Glomerular endothelial cell (primary cell): ENCODE results near the gene ZFYVE27. TPM values are rescaled to one million over a fixed set of nuclear protein-coding genes. Genes with fewer than 3 reads are reported as not detected.
A peak's percentile ranks its signal among the peaks of the same experiment; 100 is the strongest.
"Not testable (repeated sequence)": the region's sequence is repeated elsewhere in the genome, so short reads cannot be mapped to it uniquely, and the experiment has no call there.

ENCODE experiments used
- DNase-seq: peaks from one replicate; pipeline ENCODE4 v3.0.0-alpha.2; 2011; ENCODE audit warnings: low read depth, low spot score; ENCODE audit errors: extremely low read depth
- total RNA-seq: library from RNA; depleted of rRNA; stranded (reverse); fragments of >200 nt; gene quantifications from 2 replicates; pipeline ENCODE4 v1.2.3, GENCODE V29; 2015

ZFYVE27 gene, protein sequence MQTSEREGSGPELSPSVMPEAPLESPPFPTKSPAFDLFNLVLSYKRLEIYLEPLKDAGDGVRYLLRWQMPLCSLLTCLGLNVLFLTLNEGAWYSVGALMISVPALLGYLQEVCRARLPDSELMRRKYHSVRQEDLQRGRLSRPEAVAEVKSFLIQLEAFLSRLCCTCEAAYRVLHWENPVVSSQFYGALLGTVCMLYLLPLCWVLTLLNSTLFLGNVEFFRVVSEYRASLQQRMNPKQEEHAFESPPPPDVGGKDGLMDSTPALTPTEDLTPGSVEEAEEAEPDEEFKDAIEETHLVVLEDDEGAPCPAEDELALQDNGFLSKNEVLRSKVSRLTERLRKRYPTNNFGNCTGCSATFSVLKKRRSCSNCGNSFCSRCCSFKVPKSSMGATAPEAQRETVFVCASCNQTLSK
- 11.4 and 22.6 TPM in 2 replicates for total RNA-seq

DNA sequence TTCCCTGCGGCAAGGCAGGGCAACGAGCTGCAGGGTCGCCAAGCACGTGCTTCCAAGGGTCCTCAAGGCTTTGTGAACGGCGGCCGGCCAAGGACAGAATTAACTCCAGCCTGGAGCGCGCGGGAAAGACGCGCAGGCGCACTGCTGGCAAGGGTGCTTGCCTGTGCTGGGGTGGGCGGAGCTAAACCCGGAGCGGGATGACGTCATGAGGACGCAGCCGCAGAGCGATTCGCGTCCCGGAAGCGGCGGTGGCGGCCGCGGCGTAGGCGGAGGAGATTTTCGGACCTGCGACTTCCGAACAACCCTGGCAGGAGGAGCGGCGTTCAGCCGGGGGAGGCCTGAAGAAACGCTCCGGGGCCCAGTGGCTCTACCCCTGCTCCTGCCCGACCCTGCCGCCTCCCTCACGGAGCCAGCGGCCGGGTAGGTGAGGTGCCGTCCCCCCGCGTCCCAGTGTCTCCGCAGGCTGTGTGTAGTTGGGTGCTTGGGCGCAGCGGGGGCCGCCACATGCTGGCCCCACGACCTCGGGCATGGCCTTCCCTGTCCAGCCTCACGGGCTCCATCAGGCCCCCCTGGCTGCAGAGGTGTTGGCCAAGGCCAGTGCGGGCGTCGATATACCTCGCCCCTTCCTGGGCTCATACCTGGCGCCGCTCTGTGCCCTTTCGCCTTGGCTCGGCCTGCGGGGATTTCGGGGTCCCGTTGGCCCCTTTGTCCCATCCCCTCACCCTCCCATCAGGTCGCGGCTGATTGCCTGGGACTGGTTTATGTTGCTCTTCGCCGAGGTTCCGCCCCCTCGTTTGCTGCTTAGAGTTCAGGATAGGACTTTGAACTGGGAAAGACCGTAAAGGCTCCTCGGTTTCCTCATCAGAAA is at the start of gene ZFYVE27:
Gene ZFYVE27, plus strand, starts transcription at position 227 of the 868 bp plus-strand sequence. CDS start 1,350 bp downstream, outside the sequence.
- peak; percentile 68 for DNase-seq

DNA sequence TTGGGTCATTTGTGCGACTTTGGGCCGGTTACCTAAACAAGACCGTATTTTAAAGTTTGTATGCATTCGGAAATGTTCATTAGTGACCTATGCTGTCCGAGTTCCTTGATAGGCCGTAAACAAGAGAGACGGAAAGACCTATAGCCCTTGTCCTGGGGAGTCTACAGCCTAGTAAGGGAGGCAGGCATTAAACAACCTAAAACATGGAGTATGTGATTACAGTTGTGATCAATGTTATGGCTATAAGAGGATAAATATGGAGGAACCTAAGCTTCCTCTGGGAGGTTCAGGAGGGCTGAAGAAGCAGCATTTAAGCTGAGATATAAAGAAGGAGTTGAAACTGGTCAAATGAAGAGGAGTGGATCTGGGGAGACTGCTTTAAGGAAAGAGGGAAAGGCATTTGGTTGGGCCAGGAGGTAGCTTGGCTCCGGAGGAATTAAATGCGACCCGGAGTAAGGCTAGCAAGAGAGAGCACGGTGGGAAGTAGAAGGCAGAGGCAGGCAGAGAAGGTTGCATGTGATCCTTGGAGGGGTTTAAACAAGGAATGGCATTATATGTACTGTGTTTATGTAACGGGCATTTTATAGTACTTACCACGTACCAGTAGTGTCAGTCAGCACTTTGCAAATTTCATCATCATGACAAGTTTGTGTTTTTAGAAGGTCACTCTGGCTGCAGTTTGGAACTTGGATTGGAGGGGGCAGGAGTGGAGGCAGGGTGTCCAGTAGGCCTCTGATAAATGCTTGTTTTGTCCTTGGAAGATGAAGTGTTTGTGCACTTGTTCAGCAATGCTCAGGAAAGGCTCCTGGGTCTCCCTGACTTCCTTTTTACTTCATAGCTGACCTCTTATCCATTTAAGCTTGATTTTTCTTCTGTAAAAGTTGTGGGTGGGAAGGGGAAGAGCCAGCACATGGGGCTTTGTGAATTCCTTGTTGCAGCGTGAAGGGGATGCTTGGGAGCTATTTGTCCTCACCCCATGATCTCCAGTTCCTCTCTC is 48.8 kb upstream of the ZFYVE27 start:
- DNase-seq: no peak

DNA sequence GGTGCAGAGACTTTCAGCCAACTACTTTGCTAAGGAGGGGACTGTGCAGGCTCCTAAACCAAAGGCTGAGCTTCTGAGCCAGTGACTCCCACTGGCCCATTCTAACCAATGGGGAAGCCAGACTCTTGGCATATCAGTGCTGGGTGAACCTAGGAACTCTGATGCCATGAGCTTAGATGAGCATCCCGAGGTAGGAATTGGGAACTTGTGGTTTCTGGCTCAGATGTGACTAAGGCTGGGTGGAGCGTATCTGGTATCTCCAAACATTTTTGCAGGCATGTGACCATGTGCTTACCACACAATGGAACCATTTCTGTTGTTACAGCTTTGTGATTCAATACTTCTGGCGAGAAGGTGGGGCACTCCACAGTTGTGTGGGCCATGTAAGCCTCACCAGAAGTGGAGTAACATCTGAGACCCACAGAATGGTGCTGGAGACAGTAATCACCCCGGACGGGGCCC is 47.3 kb upstream of the ZFYVE27 start:
- no peak for DNase-seq

DNA sequence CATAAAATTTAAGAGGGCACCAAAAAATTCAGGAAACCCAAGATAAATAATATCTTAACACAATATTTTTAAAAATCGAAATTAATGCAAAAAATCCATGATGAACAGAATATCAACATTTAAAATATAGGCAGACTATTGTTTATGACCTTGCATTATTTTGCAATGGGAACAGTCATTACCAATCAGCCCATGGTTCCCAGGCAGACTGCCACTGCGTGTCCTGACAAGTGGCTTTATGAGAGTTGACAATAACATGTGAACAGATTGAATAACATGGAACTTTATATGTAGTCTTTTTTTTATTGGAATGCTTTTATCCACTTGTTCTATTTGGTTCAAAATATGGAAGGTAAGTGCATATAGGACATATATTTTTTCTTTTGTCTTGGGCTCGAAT is 46.8 kb upstream of the ZFYVE27 start:
- no peak for DNase-seq

DNA sequence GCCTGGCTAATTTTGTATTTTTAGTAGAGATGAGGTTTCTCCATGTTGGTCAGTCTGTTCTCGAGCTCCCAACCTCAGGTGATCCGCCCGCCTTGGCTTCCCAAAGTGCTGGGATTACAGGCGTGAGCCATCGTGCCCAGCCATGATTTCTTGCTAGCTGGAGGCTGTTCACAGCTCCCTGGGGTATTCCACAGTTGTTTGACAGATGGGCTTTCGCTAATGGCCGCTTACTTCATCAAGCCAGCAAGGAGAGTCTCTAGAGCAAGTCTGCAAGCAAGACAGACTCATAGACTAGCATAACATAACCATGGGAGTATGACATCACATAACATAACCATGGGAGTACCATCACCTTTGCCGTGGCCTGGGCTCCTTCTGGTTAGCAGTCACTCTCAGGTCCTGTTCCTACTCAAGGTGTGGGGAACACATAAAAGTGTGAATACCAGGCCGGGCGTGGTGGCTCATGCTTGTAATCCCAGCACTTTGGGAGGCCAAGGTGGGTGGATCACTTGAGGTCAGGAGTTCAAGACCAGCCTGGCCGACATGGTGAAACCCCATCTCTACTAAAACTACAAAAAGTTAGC is 38.8 kb upstream of the ZFYVE27 start:
- not testable (repeated sequence) for DNase-seq

DNA sequence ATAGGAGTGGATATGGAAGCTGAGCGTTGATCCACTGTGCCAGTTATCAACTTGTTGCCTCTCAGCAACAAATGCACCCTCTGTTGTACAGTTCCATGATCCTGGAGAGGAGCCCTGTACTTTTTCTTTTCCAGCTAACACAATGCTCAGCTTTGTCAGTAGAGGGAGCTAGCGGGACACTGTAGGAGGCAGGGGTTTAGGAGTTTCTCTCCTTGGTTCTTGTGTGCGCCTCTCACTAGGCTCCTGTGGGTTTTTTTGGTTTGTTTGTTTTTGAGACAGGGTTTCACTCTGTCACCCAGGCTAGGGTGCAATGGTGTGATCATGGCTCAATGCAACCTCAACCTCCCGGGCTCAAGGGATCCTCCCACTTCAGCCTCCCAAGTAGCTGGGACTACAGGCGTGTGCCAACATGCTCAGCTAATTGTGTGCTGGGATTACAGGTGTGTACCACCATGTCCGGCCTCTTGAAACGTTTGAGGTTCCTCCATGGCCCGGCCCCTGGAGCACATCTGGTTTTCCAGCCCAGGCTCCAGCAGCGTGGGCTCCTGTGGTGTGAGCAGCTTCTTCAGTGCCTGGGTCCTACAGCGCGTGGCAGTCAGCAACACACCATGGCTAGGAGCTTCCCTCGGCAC is 35.4 kb upstream of the ZFYVE27 start:
- DNase-seq: no peak

DNA sequence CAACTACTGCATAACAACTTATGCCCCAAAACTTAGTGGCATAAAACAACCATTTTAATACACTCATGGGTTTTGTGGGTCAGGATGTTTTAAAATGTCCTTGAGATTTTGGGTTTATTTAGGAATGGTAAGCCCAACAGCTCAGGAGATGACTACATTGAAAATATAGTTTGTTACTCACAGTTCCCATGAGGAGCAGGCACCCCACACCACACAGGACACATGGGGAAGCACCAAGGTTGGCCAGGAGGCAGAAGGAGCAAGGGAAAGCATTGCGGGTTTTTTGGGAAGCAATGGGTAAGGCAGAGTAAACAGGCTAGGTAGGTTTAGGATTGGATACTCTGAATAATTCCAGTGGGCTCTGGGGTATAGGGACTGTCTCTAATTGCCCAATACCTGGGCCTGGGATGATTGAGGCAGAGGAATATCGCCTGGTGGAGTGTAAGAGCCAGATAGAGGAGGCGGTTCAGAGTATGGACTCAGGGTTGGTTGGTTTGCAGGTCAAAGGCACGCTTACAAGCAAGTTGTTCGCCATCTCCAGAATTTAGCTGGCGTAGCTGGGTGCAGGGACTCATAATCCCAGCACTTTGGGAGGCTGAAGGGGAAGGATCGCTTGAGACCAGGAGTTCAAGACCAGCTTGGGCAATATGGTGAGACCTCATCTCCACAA is 33.4 kb upstream of the ZFYVE27 start:
- DNase-seq: no peak

DNA sequence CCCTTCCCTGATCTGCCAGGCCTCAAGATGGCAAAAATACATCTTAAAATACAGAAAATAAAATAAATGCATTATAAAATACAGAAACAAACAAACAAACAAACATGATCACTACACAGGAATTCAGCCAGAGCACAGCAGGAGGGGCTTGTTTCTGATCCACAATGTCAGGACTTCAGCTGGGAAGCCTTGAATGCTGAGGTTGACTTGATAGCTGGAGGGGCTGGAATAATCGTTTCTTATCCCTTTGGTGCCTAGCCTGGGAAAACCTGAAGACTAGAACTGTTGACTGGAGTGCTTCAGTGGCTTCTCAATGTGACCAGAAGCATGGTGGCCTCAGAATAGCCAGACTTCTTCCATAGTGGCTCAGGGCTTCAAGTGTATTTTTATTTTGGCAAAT is 32.6 kb upstream of the ZFYVE27 start:
- no peak for DNase-seq

DNA sequence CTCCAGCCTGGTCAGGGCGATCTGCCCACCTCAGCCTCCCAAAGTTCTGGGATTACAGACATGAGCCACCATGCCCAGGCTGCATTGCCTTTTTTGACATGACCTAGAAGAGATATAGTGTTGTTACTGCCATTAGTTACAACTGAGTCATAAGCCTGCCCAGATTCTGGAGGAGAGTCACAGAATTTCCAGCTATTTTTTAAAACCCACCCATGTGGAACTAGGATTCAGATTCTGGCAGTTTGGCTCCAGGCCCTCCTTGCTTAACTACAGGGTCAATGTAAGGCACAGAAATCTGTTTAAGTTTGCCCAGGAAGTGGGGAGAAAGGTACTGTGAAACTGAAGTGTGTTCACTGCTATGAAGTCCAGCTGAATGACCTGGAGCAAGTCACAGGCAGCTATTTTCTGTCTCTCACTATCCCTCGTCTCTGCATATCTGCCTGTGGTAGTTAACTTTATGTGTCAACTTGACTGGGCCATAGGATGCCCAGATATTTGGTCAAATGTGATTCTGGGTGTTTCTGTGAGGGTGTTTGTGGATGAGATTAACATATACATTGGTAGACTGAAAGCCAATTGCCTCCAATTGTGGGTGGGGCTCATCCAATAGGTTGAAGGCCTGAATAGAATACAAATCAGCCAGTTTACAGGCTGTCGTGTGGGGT is 31.8 kb upstream of the ZFYVE27 start:
- DNase-seq: no peak

DNA sequence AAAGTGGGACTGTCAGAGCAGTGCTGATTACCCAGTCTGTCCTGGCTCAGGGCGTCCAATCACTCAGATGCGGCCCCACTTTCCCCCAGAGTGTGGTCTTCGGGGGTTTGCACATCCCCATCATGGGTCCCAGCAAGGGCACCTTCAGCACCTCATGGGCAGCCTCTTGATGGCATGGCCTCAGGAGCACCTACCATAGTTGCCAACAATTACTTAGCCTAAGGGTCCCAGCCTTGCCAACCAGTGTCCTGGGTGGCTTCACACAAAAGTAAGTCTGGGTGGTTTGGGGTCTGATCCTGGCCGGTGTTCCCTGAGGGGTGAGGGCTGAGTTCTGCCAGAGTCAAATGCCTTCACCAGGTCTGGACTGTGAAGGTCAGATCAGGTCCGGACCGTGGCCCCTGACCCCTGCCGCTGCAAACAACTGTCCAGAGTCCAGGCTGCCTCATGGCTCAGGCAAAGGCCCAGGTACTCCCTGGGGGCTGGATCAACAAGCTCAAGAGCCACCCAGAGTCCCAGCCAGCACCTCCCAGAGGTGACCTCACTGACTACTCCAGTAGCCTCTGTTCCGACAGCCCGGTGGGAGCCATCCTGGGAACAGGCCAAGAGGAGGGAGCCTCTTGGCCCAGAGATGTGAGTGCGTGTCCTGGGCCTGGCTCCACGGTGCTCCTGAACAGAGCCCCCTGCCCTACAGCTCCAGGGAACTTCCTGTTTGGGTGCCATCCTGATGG is 29.6 kb upstream of the ZFYVE27 start:
- DNase-seq: no peak

DNA sequence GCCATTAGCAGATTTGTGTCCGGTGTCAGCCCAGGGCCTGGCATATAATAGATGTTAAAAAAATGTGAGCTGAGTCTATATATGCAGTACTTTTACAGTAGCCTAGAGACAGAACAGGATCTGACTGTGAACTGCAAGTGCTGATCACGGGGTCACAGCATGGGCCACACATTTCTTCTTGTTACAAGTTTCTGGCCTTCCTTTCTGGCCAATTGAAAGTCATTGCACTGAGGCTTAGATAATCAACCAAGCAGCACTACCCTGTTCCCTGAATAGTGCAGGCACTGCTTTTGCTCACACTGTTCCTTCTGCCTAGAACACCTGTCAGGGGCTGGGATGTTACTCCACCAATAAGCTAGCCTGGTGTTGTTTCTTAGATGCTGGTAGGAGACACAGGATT is 28.8 kb upstream of the ZFYVE27 start:
- no peak for DNase-seq

DNA sequence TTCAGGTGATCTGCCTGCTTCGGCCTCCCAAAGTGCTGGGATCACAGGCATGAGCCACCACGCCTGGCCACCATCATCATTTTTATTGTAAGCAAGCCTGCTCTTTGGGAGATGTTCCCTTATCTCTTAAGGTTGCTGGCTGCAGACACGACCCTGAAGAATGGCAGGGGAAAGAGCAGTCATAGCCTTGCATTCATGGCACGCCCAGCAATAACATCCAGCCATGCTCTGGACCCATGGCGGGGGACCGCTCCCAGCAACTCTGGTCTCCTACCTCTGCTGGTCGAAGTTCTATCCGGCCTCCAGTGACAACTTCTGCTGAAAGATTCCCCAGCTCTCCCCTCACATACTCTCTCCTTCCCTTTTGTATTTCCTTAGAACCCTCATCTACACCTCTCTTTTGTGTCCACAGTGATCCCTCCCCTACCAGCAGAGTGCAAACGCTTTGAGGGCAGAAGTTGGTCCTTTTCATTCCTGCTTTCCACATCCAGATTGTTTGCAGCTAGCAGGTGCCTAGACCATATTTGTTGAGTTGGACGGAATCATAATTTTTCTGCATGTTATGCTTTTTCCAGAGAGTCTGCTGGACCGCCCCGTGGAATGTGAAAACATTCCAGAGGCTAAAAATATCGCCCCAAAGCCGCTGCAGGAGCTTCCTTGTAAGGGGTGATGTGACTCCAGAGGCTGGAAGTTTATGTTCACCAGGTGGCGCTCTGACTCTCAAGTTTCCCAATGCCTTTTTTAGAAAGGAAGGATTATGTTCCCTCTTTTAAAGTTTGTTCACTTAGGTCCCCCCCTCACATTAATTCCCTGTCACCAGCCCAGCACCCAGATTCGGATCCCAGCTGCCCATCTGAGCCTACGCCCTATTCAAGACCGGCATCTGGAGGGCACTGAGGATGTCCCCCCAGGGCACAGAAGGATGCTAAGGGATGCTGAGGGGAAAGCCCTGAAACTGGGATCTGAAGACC is 27.7 kb upstream of the ZFYVE27 start:
- DNase-seq: no peak

DNA sequence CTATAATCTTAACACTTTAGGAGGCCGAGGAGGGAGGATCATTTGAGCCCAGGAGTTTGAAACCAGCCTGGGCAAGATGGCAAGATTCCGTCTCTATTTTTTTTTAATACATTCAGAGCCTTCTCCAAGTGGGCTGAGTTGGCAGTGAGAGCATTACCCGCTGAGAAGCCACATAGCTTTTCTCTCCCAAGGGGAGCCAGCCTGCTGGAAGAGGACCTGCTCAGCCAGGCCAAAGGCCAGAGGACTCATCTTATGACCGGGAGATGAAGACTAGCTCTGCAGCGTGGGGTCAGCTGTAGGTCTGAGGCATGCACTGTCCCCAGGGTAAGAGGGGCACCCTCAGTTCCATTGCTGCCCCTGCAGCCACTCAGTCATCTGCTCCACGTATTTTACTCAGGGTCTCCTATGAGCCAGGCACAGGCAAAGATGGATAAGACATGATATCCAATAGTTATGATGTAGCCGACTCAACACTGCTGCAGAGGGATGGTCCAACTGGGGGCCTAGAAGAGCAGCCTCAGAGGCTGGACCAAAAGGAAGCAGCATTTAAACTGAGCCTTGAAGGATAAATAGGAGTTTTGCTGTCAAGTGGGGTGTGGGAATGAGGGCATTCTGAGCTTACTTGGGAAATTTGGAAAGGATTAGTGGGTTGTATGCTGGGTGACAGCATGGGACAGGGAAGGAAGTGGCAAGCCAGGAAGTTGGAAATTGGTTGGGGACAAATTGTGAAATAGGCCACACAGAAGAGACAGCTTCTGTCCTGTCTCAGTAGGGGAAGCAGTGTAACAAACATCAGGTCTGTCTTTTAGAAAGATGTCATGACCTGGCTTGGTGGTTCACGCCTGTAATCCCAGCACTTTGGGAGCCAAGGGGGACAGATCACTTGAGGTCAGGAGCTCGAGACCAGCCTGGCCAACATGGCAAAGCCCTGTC is 25.0 kb upstream of the ZFYVE27 start:
- no peak for DNase-seq

DNA sequence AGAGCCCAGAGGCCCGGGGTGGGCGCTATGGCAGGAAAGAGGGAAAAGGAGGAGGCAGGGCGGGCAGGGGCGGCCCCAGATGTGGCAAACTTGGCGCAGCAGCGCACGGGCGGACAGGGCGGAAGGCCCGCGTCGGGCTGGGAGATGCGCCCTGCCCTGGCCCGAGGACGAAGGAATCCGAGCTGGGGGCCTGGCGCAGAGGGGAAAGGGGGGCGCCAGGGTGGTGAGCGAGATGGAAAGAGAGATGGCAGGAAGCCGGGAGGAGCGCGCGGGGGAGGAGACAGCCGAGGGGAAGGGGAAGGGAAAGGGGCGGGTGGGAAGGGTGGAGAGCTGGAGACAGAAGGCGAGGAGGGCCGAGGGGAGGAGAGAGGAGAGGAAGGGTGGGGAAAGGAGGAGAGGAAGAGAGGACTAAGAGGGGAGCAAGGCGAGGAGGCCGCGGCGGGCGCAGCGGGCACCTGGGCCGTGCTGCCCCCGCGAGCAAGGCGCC is 23.5 kb upstream of the ZFYVE27 start, which contains the start of gene MARVELD1:
Gene MARVELD1, plus strand, starts transcription at position 392 of the 487 bp plus-strand sequence. CDS start 147 bp downstream, outside the sequence.
- DNase-seq: no peak

DNA sequence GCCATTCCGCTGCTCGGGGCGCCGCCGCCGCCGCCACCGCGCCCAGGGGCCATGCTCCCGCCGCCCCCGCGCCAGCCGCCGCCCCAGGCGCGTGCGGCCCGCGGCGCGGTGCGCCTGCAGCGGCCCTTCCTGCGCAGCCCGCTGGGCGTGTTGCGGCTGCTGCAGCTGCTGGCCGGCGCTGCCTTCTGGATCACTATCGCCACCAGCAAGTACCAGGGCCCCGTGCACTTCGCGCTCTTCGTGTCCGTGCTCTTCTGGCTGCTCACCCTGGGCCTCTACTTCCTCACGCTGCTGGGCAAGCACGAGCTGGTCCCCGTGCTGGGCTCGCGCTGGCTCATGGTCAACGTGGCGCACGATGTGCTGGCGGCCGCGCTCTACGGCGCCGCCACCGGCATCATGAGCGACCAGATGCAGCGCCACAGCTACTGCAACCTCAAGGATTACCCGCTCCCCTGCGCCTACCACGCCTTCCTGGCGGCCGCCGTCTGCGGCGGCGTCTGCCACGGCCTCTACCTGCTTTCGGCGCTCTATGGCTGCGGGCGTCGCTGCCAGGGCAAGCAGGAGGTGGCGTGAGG is 23.0 kb upstream of the ZFYVE27 start:
- no peak for DNase-seq
